Fibroblast of skin of left biceps (primary cell): ENCODE measurements around the gene SPTBN4.

Source experiments
- DNase-seq, 2 experiments: peaks; one replicate each; pipeline ENCODE4 v3.0.0-alpha.2; 2013; ENCODE audit warnings: low read depth in 2 of 2

SPTBN4 gene

GRCh38 chr19:40603071-40603388 is 136.2 kb downstream of the SPTBN4 start:
- DNase-seq: no peak

DNA sequence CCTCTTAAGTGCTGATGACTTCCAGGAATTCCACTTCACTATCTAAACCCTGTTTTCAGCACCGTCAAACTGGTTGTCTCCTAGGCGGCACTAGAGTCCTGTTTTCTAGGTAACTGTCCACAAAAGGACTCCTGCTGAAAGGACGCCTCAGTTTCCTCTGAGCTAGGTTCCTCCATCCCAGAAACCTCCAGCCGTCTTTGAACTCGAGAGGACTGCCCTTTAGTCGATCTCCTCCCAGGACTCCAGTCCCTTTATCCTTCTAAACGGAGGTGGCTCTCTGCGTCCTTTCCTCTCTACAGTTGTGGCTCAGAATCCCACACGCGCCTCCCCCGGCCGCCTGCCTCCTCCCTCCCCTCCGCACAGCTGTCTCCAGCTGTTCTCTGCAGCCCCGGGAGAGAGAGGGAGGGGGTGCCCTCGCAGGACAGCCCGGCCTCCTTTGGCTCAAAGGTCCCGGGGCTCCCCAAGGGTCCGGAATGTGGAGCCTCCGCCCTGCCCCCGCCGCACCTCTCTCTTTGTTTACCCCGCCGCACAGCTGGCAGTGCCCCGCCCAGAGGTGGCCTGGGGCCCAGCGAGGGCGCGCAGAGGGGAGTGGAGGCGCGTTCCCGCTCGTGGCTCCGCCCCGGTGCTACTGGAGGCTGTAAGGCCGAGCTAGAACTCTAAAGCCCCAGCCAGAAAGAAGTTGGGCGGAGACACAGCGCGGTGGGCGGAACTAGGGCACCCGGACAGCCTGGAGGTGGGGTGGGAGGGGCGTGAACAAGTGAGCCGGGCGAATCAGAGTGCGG is 136.8 kb downstream of the SPTBN4 start:
- DNase-seq: peak; percentile 66 to 67

DNA sequence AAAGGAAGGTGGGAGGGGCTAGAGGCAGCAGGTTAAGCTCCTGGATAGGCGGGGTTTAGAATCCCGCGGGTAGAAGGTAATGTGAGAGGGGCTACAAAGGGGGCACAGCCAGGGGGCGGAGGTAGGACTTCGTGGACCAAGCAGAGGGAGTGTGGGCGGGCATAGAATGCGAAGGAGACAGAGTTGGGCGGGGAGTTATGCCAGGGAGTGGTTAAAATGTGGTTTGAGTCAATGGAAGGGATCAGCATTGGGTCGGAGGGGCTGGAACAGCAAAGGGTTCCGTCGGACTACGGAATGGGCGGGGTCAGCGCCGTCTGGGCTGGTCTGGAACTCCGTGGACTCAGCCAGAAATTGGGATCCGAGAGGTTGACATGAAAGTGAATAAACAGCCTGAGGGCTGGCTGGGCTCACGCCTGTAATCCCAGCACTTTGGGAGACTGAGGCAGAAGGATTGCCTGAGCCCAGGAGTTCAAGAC is 137.4 kb downstream of the SPTBN4 start:
- DNase-seq: no peak

- no peak for DNase-seq
These were observed 137.9 kb downstream of the SPTBN4 start for GRCh38 chr19:40604647-40605215.

DNA sequence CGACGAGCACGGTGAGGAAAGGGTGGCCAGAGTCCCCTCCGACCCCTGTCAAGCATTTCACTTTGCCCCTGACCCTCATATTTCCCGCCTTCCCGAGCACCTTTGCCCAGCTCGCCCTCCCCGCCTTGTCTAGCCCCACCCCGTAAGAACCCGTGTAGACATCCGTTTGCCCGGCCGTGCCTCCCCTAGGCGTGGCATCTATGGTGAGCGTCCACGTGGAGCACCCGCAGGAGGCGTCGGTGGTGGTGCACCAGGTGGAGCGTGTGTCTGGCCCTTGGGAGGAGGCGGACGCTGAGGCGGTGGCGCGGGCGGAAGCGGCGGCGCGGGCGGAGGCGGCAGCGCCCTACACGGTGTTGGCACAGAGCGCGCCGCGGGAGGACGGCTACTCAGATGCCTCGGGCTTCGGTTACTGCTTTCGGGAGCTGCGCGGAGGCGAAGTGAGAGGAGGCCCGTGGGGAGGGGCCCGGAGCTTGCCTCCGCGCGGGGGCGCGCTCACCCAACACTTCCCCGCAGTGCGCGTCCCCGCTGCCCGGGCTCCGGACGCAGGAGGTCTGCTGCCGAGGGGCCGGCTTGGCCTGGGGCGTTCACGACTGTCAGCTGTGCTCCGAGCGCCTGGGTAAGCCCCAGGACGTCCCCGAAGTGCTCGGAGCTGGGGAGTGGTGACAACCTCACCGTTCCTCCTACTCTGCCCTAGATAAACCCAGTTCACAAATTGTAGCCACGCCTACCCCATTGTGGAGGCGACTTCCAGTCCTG is 138.6 kb downstream of the SPTBN4 start:
- DNase-seq: no peak

DNA sequence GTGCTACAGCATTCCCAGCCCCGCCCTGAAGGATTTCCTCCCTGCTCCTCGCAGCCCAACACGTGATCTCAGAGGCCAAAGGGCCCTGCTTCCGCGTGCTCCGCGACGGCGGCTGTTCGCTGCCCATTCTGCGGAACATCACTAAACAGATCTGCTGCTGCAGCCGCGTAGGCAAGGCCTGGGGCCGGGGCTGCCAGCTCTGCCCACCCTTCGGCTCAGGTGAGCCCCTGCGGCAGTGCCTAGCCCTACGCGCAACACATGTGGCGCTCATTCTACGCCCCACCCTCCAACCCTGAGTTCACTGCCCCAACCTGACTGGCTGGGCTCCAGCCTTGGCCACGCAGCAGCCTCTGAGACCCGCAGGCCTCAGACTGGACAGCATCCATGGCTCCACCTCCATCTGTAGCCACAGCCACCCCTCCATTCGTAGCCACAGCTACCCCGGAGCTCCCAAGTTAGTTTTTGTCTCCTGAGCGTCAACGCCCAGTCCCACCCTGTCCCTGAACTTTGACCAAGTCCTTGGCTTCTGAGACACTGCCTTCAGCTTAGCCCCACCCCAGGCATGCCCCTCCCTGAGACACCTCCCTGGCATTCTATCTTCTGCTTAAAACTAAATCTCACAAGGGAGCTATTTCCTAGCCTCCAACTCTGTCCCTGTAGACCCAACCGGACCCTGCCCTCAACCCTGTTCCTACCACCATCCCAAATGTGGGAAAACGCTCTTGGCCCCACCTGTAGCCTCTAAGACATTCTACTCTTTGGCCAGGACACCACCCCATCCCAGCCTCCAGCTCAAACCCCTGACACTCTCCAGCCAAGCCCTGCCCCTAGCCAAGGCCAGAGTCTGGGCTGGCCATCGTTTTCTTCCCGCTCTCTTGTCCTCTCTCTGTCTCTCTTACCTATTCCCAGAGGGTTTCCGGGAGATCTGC is 140.8 kb downstream of the SPTBN4 start:
- no peak for DNase-seq

- no peak for DNase-seq
These were observed 141.4 kb downstream of the SPTBN4 start for GRCh38 chr19:40608240-40608621.

GRCh38 chr19:40608957-40609356 is 142.2 kb downstream of the SPTBN4 start:
- DNase-seq: no peak

DNA sequence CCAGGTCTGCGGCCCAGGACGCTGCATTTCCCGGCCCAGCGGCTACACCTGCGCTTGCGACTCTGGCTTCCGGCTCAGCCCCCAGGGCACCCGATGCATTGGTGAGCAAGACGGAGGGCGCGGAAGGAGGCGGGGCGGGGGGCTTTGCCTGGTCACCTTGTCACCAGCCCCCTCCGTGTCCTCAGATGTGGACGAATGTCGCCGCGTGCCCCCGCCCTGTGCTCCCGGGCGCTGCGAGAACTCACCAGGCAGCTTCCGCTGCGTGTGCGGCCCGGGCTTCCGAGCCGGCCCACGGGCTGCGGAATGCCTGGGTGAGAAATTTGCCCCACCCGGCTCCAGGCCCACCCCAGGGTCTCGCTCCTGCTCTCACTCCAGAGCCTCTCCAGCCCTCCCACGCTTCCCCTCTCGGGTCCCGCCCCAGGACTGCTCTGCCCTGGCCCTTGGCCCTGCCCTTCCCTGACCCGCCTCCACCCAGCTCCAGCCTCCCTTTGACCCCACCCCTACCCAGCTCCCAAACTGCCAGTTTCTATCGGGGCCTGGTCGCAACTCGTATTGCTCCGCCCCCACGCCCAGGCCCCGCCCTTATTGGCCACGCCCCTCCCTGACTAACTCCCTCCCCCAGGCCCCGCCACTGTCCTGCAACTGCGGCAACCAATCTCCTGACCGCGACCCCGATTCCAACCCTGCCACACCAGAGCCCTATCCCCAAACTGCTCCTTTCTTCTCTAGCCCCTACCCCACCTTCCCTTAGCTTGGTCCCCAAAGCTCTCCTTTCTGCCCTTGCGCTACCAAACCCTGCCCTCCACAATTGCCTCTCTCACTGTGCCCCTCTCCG is 143.0 kb downstream of the SPTBN4 start:
- DNase-seq: no peak

DNA sequence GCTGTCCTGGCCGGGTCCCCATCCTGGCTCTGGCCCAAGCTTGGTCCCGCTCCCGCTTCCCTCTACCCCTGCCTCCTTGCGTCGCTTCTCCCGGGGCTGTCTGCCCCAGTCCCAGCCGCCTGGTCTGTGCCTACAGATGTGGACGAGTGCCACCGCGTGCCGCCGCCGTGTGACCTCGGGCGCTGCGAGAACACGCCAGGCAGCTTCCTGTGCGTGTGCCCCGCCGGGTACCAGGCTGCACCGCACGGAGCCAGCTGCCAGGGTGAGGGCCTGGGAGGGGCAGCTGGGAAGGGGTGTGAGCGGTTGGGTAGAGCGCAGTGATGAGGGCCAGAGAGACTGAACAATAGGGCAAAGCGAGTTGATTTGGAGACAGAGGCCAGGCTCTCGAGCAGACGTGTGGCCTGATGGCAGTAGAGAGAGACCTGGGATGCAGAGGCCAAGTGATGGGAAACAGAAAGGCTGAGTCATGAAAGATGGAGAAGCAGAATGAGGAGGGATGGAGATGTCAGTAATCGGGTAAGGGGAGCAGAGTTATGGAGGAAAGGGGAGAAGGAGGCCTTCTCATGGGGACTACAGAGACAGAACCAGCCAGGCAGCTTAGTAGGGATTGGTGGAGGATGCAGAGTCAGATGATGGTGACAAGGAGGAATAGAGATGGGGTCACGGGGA is 143.7 kb downstream of the SPTBN4 start:
- no peak for DNase-seq

GRCh38 chr19:40611096-40611495 is 144.3 kb downstream of the SPTBN4 start:
- DNase-seq: no peak

DNA sequence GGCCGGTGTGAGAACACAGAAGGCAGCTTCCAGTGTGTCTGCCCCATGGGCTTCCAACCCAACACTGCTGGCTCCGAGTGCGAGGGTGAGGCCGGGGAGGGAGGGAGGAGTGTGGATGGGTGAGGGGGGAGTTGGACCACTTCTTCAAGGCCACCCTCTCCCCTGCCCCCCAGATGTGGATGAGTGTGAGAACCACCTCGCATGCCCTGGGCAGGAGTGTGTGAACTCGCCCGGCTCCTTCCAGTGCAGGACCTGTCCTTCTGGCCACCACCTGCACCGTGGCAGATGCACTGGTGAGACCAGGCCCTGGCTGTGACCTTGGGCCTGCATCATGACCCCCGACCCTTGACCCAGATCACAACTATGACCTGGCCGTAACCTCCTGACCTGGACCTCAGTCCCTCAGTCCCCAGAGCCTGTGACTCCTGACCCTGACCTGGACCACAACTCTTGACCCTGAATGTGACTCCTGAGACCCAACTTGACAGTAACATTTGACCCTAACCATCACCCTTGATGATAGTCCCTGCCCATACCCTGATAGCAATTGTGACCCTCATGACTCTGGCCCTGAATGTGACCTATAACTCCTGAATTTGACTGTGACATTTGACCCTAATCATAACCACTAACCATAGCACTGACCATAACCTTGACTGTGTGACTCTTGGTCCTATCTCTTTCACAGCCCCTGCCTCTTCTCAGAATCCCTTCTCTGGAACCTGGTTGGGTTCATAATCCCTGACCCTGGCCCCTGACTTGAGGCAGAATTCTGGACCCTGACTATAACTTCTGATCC is 145.3 kb downstream of the SPTBN4 start:
- DNase-seq: no peak

DNA sequence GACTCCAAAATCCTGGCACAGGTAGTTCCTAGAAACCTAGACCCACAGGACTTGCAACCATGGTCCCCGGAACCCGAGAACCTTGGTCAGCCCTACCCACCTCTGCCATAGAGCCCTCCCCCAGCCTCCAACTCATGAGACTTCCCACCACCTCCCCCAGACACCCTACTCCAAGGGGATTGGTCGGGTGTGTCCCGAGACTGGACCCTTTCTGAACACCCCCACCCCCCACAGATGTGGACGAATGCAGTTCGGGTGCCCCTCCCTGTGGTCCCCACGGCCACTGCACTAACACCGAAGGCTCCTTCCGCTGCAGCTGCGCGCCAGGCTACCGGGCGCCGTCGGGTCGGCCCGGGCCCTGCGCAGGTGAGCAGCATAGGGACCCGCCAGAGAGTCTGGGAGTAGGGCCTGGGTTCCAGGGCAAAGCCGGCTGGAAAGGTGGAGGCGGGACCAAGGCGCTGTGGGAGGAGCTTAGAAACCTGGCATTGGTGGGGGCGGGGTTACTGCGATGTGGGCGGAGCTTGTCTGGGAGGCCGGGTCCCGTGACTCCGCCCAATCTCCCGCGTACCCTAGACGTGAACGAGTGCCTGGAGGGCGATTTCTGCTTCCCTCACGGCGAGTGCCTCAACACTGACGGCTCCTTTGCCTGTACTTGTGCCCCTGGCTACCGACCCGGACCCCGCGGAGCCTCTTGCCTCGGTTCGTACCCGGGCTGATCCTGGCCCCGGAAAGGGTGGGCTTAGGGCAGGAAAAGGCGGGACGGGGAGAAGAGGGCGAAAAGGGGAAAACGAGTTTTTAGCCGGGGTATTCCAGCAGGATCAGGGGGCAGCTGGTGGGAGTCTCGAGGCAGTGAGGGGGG is 146.3 kb downstream of the SPTBN4 start:
- DNase-seq: no peak

- no peak for DNase-seq
These were observed 147.2 kb downstream of the SPTBN4 start for GRCh38 chr19:40613690-40614621.

DNA sequence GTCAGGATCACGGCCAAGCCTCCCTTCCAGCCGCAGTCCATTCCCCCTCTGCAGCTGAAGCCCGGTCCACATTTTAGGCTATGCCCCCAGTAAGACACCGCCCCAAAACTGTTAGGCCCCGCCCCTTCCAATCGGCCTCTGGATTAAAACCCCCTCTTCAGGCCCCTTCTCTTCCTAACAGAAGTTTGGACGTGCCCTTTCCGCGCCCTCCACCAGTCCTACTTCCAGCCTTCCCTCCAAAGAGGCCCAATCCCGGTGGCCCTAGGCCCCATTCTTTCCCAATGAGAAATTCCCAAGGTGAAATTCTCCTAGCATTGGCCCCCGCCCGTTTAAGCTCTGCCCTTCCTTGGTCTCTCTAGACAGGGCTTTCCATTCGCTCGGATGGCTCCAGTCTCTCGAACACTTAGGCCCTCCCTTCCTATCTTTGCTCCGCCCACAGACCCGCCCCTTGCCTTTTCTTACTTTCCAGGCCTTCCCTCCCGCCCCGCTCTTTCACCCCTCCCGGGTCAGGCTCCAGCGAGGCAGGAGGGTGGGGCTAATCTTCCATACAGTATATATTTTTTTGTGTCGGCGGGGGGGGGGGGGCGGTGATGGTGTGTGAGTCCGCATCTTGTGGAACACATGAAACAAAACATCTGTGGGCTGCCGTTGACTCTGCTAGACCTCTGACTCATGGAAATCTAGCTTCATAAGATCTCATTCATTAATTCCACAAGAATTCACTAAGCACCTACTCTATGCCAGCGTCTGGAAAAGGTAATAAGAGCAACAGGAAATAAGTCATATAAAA is 148.0 kb downstream of the SPTBN4 start:
- peak; percentile 88 to 89 for DNase-seq

GRCh38 chr19:40616178-40616577 is 149.4 kb downstream of the SPTBN4 start:
- no peak for DNase-seq

DNA sequence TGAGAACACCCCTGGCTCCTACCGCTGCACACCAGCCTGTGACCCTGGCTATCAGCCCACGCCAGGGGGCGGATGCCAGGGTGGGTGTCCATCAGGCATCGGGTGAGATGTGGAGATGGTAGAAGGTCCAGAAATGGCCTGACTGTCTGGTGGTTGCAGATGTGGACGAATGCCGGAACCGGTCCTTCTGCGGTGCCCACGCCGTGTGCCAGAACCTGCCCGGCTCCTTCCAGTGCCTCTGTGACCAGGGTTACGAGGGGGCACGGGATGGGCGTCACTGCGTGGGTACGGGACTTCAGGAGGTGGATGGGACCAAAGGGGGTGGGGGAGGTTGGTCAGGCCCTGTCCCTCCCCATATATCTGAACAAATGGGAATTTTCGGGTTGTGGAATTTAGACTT is 150.1 kb downstream of the SPTBN4 start:
- no peak for DNase-seq
